Keratinocyte (primary cell): ENCODE measurements around the gene ENTHD1. TPM values are rescaled to one million over a fixed set of nuclear protein-coding genes. Genes with fewer than 3 reads are reported as not detected.

Source experiments
- DNase-seq: peaks from one replicate; pipeline ENCODE4 v3.0.0-alpha.2; 2011; ENCODE audit warnings: low read depth, missing footprints, low spot score
- FAIRE-seq: peaks from 2 replicates; lab custom pipeline; 2011; peaks lifted over from hg19 to GRCh38; lab: Jason Lieb, UNC
- H2AFZ ChIP-seq: 2 replicates; pipeline ENCODE4 v1.6.0; 2012; ENCODE audit warnings: low read length, control low read depth, inconsistent platforms; ENCODE audit not compliant: control insufficient read depth
- H3K27ac ChIP-seq: 2 replicates; pipeline ENCODE4 v1.5.1; 2011; ENCODE audit warnings: low read length; ENCODE audit not compliant: control insufficient read depth, insufficient read depth
- H3K27me3 ChIP-seq: 3 replicates; pipeline ENCODE4 v1.6.0; 2011; ENCODE audit warnings: low read length; ENCODE audit not compliant: control insufficient read depth, insufficient read depth; ENCODE audit errors: extremely low read depth
- H3K36me3 ChIP-seq, 2 experiments: 2 replicates in 1 of 2; 3 replicates in 1 of 2; pipeline ENCODE4 v1.5.1; 2011; ENCODE audit warnings: low read length in 2 of 2, mild to moderate bottlenecking in 1 of 2; ENCODE audit not compliant: control insufficient read depth in 2 of 2, insufficient read depth in 2 of 2; ENCODE audit errors: extremely low read depth in 1 of 2
- H3K4me1 ChIP-seq: 3 replicates; pipeline ENCODE4 v1.5.1; 2011; ENCODE audit warnings: low read length; ENCODE audit not compliant: control insufficient read depth, insufficient read depth; ENCODE audit errors: extremely low read depth
- H3K4me2 ChIP-seq: 3 replicates; pipeline ENCODE4 v1.6.0; 2011; ENCODE audit warnings: low read depth, low read length; ENCODE audit not compliant: control insufficient read depth, insufficient read depth; ENCODE audit errors: extremely low read depth
- H3K4me3 ChIP-seq, 3 experiments: fragments of 200-600 bp in 1 of 3; sonication (generic) in 1 of 3; 2 replicates in 2 of 3; 3 replicates in 1 of 3; pipeline ENCODE4 v1.5.1; 2011 to 2016; ENCODE audit warnings: low read length in 3 of 3, mild to moderate bottlenecking in 3 of 3, control low read depth in 2 of 3, inconsistent platforms in 1 of 3, low read depth in 1 of 3, mixed read lengths in 1 of 3, mixed run types in 1 of 3, moderate library complexity in 1 of 3; ENCODE audit not compliant: control insufficient read depth in 2 of 3, insufficient read depth in 2 of 3; ENCODE audit errors: extremely low read depth in 1 of 3
- H3K79me2 ChIP-seq: 2 replicates; pipeline ENCODE4 v1.6.0; 2012; ENCODE audit warnings: low read length; ENCODE audit not compliant: control insufficient read depth, insufficient read depth
- H3K9ac ChIP-seq: 3 replicates; pipeline ENCODE4 v1.6.0; 2011; ENCODE audit warnings: low read length; ENCODE audit not compliant: control insufficient read depth, insufficient read depth; ENCODE audit errors: extremely low read depth
- H3K9me1 ChIP-seq: 3 replicates; pipeline ENCODE4 v1.6.0; 2011; ENCODE audit warnings: low read length; ENCODE audit not compliant: control insufficient read depth, insufficient read depth; ENCODE audit errors: extremely low read depth
- H3K9me3 ChIP-seq: 2 replicates; pipeline ENCODE4 v1.5.1; 2012; ENCODE audit warnings: low read depth, low read length; ENCODE audit not compliant: control insufficient read depth
- H4K20me1 ChIP-seq: 3 replicates; pipeline ENCODE4 v1.6.0; 2011; ENCODE audit warnings: low read length; ENCODE audit not compliant: control insufficient read depth, insufficient read depth; ENCODE audit errors: extremely low read depth
- EZH2 ChIP-seq: IDR thresholded peaks from one replicate; pipeline ENCODE4 v1.6.1; 2012; ENCODE audit warnings: inconsistent platforms, mild to moderate bottlenecking, low read length, moderate library complexity
- dilution Hi-C: fragments of 300-500 bp; cut with MboI; formaldehyde crosslinking; loops from one replicate; pipeline ENCODE4 v1.7.0; 2020; ENCODE audit warnings: low sequenced_read_pairs; ENCODE audit not compliant: extremely low pct_ligation_motif_present
- polyA plus RNA-seq, 5 experiments: library from polyadenylated mRNA; depleted of rRNA in 3 of 5; stranded (reverse) in 3 of 5; stranded (forward) in 1 of 5; unstranded in 1 of 5; fragments of >200 nt; gene quantifications; 1 replicate in 1 of 5; 2 replicates in 3 of 5; 3 replicates in 1 of 5; pipeline versions ENCODE4 v1.2.1 to v1.2.3, GENCODE V29; 2011 to 2012; ENCODE audit warnings: missing spikeins in 2 of 5, low read depth in 1 of 5, low replicate concordance in 1 of 5
- TF ChIP-seq, protein P1 (sequence below), 3 experiments: IDR thresholded peaks in 1 of 3; conservative IDR thresholded peaks in 1 of 3; optimal IDR thresholded peaks in 1 of 3; 2 replicates in 2 of 3; 3 replicates in 1 of 3; pipeline versions ENCODE3 to v1.5.1; 2011; ENCODE audit warnings: low read length in 3 of 3, mild to moderate bottlenecking in 3 of 3, moderate library complexity in 2 of 3, control low read depth in 1 of 3, inconsistent platforms in 1 of 3; ENCODE audit not compliant: insufficient read depth in 2 of 3; ENCODE audit errors: extremely low read depth in 1 of 3

ENTHD1 gene
- polyA plus RNA-seq, 1 donor (not counting 4 experiments of a cell fraction or from before 2014, with no cell fraction given): not detected

DNA sequence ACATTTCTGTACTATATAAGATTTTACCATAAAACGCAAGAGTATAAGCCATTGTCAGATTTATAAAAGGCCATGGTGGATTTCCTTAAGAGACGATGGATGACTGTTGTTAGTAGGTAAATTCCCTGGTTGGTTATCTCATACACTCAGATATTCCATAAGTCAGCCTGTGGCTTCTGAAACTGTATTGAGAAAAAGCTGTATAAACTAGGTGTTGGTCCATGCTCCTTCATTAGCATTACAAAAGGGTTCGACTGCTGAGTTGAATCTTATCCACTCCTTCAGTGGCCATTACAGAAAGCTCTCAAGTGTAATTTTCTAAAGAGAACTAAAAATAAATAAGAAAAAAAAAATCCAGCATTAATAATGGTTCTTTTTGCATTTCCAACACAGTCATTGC is 12.6 kb upstream of the ENTHD1 start:
- no peaks in the 10 kb centered on the region for H3K79me2 ChIP-seq
- no peak overlapping the region for H2AFZ ChIP-seq
- H3K4me2 ChIP-seq: no peak overlapping the region
- no peak overlapping the region for H3K9ac ChIP-seq
- H3K27me3 ChIP-seq: no peaks in the 10 kb centered on the region
- dilution Hi-C loops: no loop called here
- no peak overlapping the region for H3K27ac ChIP-seq
- no peaks in the 10 kb centered on the region for H3K9me3 ChIP-seq
- no peaks in the 10 kb centered on the region for H3K36me3 ChIP-seq
- no peak for TF ChIP-seq EZH2
- TF ChIP-seq, protein P1, sequence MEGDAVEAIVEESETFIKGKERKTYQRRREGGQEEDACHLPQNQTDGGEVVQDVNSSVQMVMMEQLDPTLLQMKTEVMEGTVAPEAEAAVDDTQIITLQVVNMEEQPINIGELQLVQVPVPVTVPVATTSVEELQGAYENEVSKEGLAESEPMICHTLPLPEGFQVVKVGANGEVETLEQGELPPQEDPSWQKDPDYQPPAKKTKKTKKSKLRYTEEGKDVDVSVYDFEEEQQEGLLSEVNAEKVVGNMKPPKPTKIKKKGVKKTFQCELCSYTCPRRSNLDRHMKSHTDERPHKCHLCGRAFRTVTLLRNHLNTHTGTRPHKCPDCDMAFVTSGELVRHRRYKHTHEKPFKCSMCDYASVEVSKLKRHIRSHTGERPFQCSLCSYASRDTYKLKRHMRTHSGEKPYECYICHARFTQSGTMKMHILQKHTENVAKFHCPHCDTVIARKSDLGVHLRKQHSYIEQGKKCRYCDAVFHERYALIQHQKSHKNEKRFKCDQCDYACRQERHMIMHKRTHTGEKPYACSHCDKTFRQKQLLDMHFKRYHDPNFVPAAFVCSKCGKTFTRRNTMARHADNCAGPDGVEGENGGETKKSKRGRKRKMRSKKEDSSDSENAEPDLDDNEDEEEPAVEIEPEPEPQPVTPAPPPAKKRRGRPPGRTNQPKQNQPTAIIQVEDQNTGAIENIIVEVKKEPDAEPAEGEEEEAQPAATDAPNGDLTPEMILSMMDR (optimal IDR thresholded peaks at IDR 0.05 in 1 of 3, IDR thresholded peaks at IDR 0.05 in 1 of 3, conservative IDR thresholded peaks at IDR 0.05 in 1 of 3; ENCODE audit: extremely low read depth in 1 of 3, insufficient read depth in 2 of 3, low read length in 3 of 3): no peak
- H4K20me1 ChIP-seq: no peaks in the 10 kb centered on the region
- FAIRE-seq (no peak), DNase-seq (no peak)
- H3K4me3 ChIP-seq: no peak overlapping the region
- H3K9me1 ChIP-seq: no peaks in the 10 kb centered on the region
- H3K4me1 ChIP-seq: no peaks in the 10 kb centered on the region

DNA sequence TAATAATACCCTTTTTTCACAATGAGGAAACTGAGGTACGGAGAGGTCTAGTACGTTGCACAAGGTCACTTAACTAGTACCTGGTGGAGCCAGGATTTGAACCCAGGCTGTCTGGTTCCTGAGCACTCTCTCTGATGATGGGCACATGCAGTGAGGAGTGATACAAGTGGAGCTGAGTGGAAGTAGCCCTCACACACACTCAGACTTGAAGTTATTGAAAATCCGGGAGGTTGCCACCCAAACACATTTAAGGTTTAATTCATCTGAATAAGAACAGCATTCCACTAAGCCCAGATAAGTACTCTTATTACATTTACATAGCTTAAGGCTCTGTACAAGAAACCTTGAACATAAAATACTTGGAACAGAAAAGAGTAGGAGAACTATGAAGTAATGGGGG is 12.1 kb upstream of the ENTHD1 start:
- H3K4me3 ChIP-seq: no peak overlapping the region
- H3K9ac ChIP-seq: no peak overlapping the region
- H3K27ac ChIP-seq: no peak overlapping the region
- FAIRE-seq: no peak
- H3K9me3 ChIP-seq: no peaks in the 10 kb centered on the region
- no peak for DNase-seq
- no peaks in the 10 kb centered on the region for H3K79me2 ChIP-seq
- TF ChIP-seq EZH2: no peak
- TF ChIP-seq, protein P1 (optimal IDR thresholded peaks at IDR 0.05 in 1 of 3, IDR thresholded peaks at IDR 0.05 in 1 of 3, conservative IDR thresholded peaks at IDR 0.05 in 1 of 3; ENCODE audit: extremely low read depth in 1 of 3, insufficient read depth in 2 of 3, low read length in 3 of 3): no peak
- no peaks in the 10 kb centered on the region for H3K4me1 ChIP-seq
- no peaks in the 10 kb centered on the region for H3K36me3 ChIP-seq
- H4K20me1 ChIP-seq: no peaks in the 10 kb centered on the region
- no peaks in the 10 kb centered on the region for H3K9me1 ChIP-seq
- no peak overlapping the region for H2AFZ ChIP-seq
- no peak overlapping the region for H3K4me2 ChIP-seq
- H3K27me3 ChIP-seq: peaks cover 3% of the 10 kb centered on the region
- dilution Hi-C loops: no loop called here
